ENCODE data around the gene C3orf20. TPM values are rescaled to one million over a fixed set of nuclear protein-coding genes. Genes with fewer than 3 reads are reported as not detected.

C3orf20 gene
- total RNA-seq, 4 donors from 2014 or later = not detected

GRCh38 chr3:14703791-14704190 lies 28.9 kb downstream of the C3orf20 start:
- DNase-seq (ENCODE audit: low spot score in 2 of 2) = no peak
- H3K4me3 ChIP-seq (ENCODE audit: low read depth, poor library complexity, severe bottlenecking) = no peak overlapping the region
- no peak for TF ChIP-seq POLR2A (IDR thresholded peaks at IDR 0.05)
- intact Hi-C loops (cut with DNase I; ENCODE audit: low total_unique reads) = no loop called here
- 91 to 96% methylated on average over 3 of the region's 3 CpGs for WGBS, 2 donors

- H3K4me3 ChIP-seq (ENCODE audit: low read depth, poor library complexity, severe bottlenecking) = no peak overlapping the region
- intact Hi-C loops (cut with DNase I; ENCODE audit: low total_unique reads) = no loop called here
- DNase-seq (ENCODE audit: low spot score in 2 of 2) = no peak
- TF ChIP-seq CTCF (IDR thresholded peaks at IDR 0.05) = no peak
- no peak for TF ChIP-seq POLR2A (IDR thresholded peaks at IDR 0.05)
- WGBS, 2 donors = 82 to 84% methylated on average over 5 of the region's 5 CpGs
These were observed 31.2 kb downstream of the C3orf20 start for GRCh38 chr3:14706096-14706495.

- TF ChIP-seq CTCF (IDR thresholded peaks at IDR 0.05) (no peak), POLR2A (IDR thresholded peaks at IDR 0.05) (no peak)
- intact Hi-C loops (cut with DNase I; ENCODE audit: low total_unique reads) = no loop called here
- 31 to 35% methylated on average over 1 of the region's 1 CpG for WGBS, 2 donors
- H3K4me3 ChIP-seq (ENCODE audit: low read depth, poor library complexity, severe bottlenecking) = no peak overlapping the region
- DNase-seq (ENCODE audit: low spot score in 2 of 2) = no peak
These were observed 41.6 kb downstream of the C3orf20 start for GRCh38 chr3:14716591-14716990.

GRCh38 chr3:14717307-14717706 lies 42.4 kb downstream of the C3orf20 start:
- TF ChIP-seq CTCF (IDR thresholded peaks at IDR 0.05) = no peak
- TF ChIP-seq POLR2A (IDR thresholded peaks at IDR 0.05) = no peak
- DNase-seq (ENCODE audit: low spot score in 2 of 2) = no peak

GRCh38 chr3:14718539-14718938 lies 43.6 kb downstream of the C3orf20 start:
- intact Hi-C loops (cut with DNase I; ENCODE audit: low total_unique reads) = no loop called here
- WGBS, 2 donors = 90 to 95% methylated on average over 2 of the region's 2 CpGs
- DNase-seq (ENCODE audit: low spot score in 2 of 2) = no peak
- no peak for TF ChIP-seq CTCF (IDR thresholded peaks at IDR 0.05)
- no peak for TF ChIP-seq POLR2A (IDR thresholded peaks at IDR 0.05)
- H3K4me3 ChIP-seq (ENCODE audit: low read depth, poor library complexity, severe bottlenecking) = no peak overlapping the region

More at GRCh38 chr3:14717307-14717706, 42.4 kb downstream of the C3orf20 start:
- 68 to 81% methylated on average over 1 of the region's 1 CpG for WGBS, 2 donors
- intact Hi-C loops (cut with DNase I; ENCODE audit: low total_unique reads) = no loop called here
- H3K4me3 ChIP-seq (ENCODE audit: low read depth, poor library complexity, severe bottlenecking) = no peak overlapping the region

GRCh38 chr3:14719006-14719405 lies 44.1 kb downstream of the C3orf20 start:
- no peak for DNase-seq (ENCODE audit: low spot score in 2 of 2)
- no peak overlapping the region for H3K4me3 ChIP-seq (ENCODE audit: low read depth, poor library complexity, severe bottlenecking)
- intact Hi-C loops (cut with DNase I; ENCODE audit: low total_unique reads) = no loop called here
- TF ChIP-seq POLR2A (IDR thresholded peaks at IDR 0.05) (no peak), CTCF (IDR thresholded peaks at IDR 0.05) (no peak)
- WGBS, 2 donors = 92% methylated on average over 2 of the region's 2 CpGs
